Prostate gland (tissue), 2 donors: ENCODE measurements around the gene CHD1L.

Experiments
- CTCF ChIP-seq, 4 experiments: fragments of 200-600 bp in 2 of 4; fragments of 450-650 bp in 2 of 4; sonication (generic) in 2 of 4; IDR thresholded peaks; 1 replicate in 3 of 4; 2 replicates in 1 of 4; pipeline ENCODE4 v1.5.1; 2016 to 2019; ENCODE audit warnings: antibody characterized with exemption in 4 of 4, mild to moderate bottlenecking in 2 of 4, moderate library complexity in 2 of 4
- POLR2A ChIP-seq: fragments of 450-650 bp; IDR thresholded peaks from one replicate; pipeline ENCODE4 v1.6.1; 2016; ENCODE audit warnings: antibody characterized with exemption, mild to moderate bottlenecking
- POLR2AphosphoS5 ChIP-seq: sonication (generic); formaldehyde crosslinking; IDR thresholded peaks from one replicate; pipeline ENCODE4 v1.6.1; 2017; ENCODE audit warnings: antibody characterized with exemption

GRCh38 chr1:147201786-147202185, 40.7 kb upstream of the CHD1L start:
- TF ChIP-seq CTCF (IDR thresholded peaks at IDR 0.05), result no peak
- no peak for TF ChIP-seq POLR2A
- no peak for TF ChIP-seq POLR2AphosphoS5
